B cell (primary cell): ENCODE measurements around the gene TUBGCP2. TPM values are rescaled to one million over a fixed set of nuclear protein-coding genes. Genes with fewer than 3 reads are reported as not detected.

ENCODE experiments used
- ATAC-seq: fragments of 200-7000 bp; cut with Tn5 transposase; one replicate; pipeline ENCODE4 v1.10.0; 2021; ENCODE audit warnings: low read depth, mild to moderate bottlenecking, moderate number of reproducible peaks, moderate library complexity
- CTCF ChIA-PET: fragments of 350-600 bp; sonication (Branson Sonifier 250); formaldehyde crosslinking; loops from one replicate; lab custom pipeline; 2021; ENCODE audit warnings: antibody characterized with exemption, inconsistent platforms; lab: Charles Lee
- POLR2A ChIA-PET: fragments of 350-600 bp; sonication (Branson Sonifier 250); formaldehyde crosslinking; loops from one replicate; lab custom pipeline; 2021; ENCODE audit warnings: antibody characterized with exemption; lab: Charles Lee
- DNase-seq: peaks from one replicate; pipeline ENCODE4 v3.0.0; 2013
- H2AFZ ChIP-seq: 2 replicates; pipeline ENCODE4 v1.6.1; 2012; ENCODE audit warnings: mild to moderate bottlenecking, low read depth, low read length; ENCODE audit not compliant: insufficient read depth, poor library complexity, severe bottlenecking
- H3K27ac ChIP-seq, 2 donors: 1 replicate in 1 of 2; 2 replicates in 1 of 2; pipeline ENCODE4 v1.5.1; 2012 to 2013; ENCODE audit warnings: low read length in 2 of 2, mild to moderate bottlenecking in 2 of 2, moderate library complexity in 1 of 2
- H3K27me3 ChIP-seq, 4 experiments: fragments of 200-600 bp in 1 of 4; sonication (generic) in 1 of 4; replicated peaks in 1 of 4; 1 replicate in 2 of 4; 2 replicates in 2 of 4; pipeline versions ENCODE4 v1.6.1 to v1.7.0; 2013 to 2016; ENCODE audit warnings: low read length in 3 of 4, mild to moderate bottlenecking in 2 of 4, mixed read lengths in 1 of 4, moderate library complexity in 1 of 4; ENCODE audit not compliant: insufficient read depth in 4 of 4, control insufficient read depth in 3 of 4; ENCODE audit errors: control extremely low read depth in 1 of 4
- H3K36me3 ChIP-seq, 2 experiments: replicated peaks in 1 of 2; 1 replicate in 1 of 2; 2 replicates in 1 of 2; pipeline versions ENCODE4 v1.6.1 to v1.7.1; 2013; ENCODE audit warnings: low read length in 1 of 2; ENCODE audit not compliant: insufficient read depth in 2 of 2, control insufficient read depth in 1 of 2; ENCODE audit errors: control extremely low read depth in 1 of 2, extremely low read depth in 1 of 2
- H3K4me1 ChIP-seq, 2 donors: fragments of 200-600 bp in 1 of 2; sonication (generic) in 1 of 2; 1 replicate in 1 of 2; 2 replicates in 1 of 2; pipeline versions ENCODE4 v1.5.1 to v1.6.1; 2013 to 2017; ENCODE audit warnings: low read length in 2 of 2; ENCODE audit not compliant: control insufficient read depth in 2 of 2, insufficient read depth in 2 of 2
- H3K4me2 ChIP-seq: replicated peaks from 2 replicates; pipeline ENCODE3; 2012; ENCODE audit warnings: mild to moderate bottlenecking, low read depth, low read length; ENCODE audit not compliant: poor library complexity, severe bottlenecking
- H3K4me3 ChIP-seq, 5 experiments: fragments of 200-600 bp in 1 of 5; sonication (generic) in 1 of 5; 1 replicate in 3 of 5; 2 replicates in 2 of 5; pipeline versions ENCODE4 v1.5.1 to v1.7.0; 2011 to 2016; ENCODE audit warnings: low read length in 4 of 5, mild to moderate bottlenecking in 4 of 5, low read depth in 2 of 5, control low read depth in 1 of 5, moderate library complexity in 1 of 5; ENCODE audit not compliant: insufficient read depth in 1 of 5; ENCODE audit errors: control extremely low read depth in 1 of 5, extremely low read depth in 1 of 5
- H3K79me2 ChIP-seq: fragments of 200-600 bp; sonication (generic); one replicate; pipeline ENCODE4 v1.6.0; 2016; ENCODE audit warnings: low read length; ENCODE audit not compliant: control insufficient read depth, insufficient read depth
- H3K9ac ChIP-seq: fragments of 200-600 bp; sonication (generic); 2 replicates; pipeline ENCODE4 v1.6.1; 2017; ENCODE audit warnings: mild to moderate bottlenecking, low read length, moderate library complexity
- H3K9me3 ChIP-seq, 3 donors: one replicate each; pipeline versions ENCODE4 v1.6.1 to v1.7.1; 2013; ENCODE audit warnings: low read length in 2 of 3; ENCODE audit not compliant: control insufficient read depth in 2 of 3, insufficient read depth in 1 of 3; ENCODE audit errors: control extremely low read depth in 1 of 3
- H4K20me1 ChIP-seq: 2 replicates; pipeline ENCODE4 v1.6.0; 2012; ENCODE audit warnings: mild to moderate bottlenecking, low read length; ENCODE audit not compliant: insufficient read depth, control insufficient read depth, poor library complexity, severe bottlenecking
- H3K27ac Mint-ChIP-seq: one replicate; pipeline ENCODE4 v1.8.0; 2021; ENCODE audit warnings: mixed read lengths
- H3K27me3 Mint-ChIP-seq: one replicate; pipeline ENCODE4 v1.8.0; 2021; ENCODE audit warnings: mixed read lengths
- H3K4me1 Mint-ChIP-seq: one replicate; pipeline ENCODE4 v1.8.0; 2021; ENCODE audit warnings: mixed read lengths
- H3K4me3 Mint-ChIP-seq: one replicate; pipeline ENCODE4 v1.8.0; 2021; ENCODE audit warnings: mixed read lengths
- H3K9me3 Mint-ChIP-seq: one replicate; pipeline ENCODE4 v1.8.0; 2022; ENCODE audit warnings: mixed read lengths; ENCODE audit not compliant: insufficient read depth
- EZH2 ChIP-seq: IDR thresholded peaks from 2 replicates; pipeline ENCODE4 v1.6.1; 2012; ENCODE audit warnings: borderline replicate concordance, low read depth, mild to moderate bottlenecking, moderate library complexity, low read length; ENCODE audit not compliant: insufficient read depth, poor library complexity, severe bottlenecking
- WGBS: methylation state at CpG from one replicate; pipeline ENCODE4 v1.1.5; 2013; ENCODE audit warnings: missing lambda C conversion rate; ENCODE audit not compliant: insufficient coverage; 5-methylcytosine and 5-hydroxymethylcytosine counted together
- intact Hi-C: fragments of 100-400 bp; cut with micrococcal nuclease; formaldehyde crosslinking; loops from one replicate; pipeline ENCODE4 v1.10.0; 2022
- polyA plus RNA-seq: library from polyadenylated mRNA; depleted of rRNA; stranded (reverse); fragments of >200 nt; gene quantifications from 2 replicates; pipeline ENCODE4 v1.2.3, GENCODE V29; 2012
- total RNA-seq, 2 donors: library from RNA; stranded (reverse); fragments of 120-200 nt in 1 of 2; gene quantifications; 1 replicate in 1 of 2; 2 replicates in 1 of 2; pipeline versions ENCODE4 v1.2.3 to v1.2.4, GENCODE V29; 2013 to 2022
- TF ChIP-seq, protein P1 (sequence below): fragments of 200-600 bp; IDR thresholded peaks from one replicate; pipeline ENCODE4 v1.8.0; 2022; ENCODE audit warnings: antibody characterized with exemption, mild to moderate bottlenecking

TUBGCP2 gene
- total and polyA plus RNA-seq, 2 donors (not counting 1 experiment from before 2014, with no cell fraction given) = 50.3 to 90.3 TPM

DNA sequence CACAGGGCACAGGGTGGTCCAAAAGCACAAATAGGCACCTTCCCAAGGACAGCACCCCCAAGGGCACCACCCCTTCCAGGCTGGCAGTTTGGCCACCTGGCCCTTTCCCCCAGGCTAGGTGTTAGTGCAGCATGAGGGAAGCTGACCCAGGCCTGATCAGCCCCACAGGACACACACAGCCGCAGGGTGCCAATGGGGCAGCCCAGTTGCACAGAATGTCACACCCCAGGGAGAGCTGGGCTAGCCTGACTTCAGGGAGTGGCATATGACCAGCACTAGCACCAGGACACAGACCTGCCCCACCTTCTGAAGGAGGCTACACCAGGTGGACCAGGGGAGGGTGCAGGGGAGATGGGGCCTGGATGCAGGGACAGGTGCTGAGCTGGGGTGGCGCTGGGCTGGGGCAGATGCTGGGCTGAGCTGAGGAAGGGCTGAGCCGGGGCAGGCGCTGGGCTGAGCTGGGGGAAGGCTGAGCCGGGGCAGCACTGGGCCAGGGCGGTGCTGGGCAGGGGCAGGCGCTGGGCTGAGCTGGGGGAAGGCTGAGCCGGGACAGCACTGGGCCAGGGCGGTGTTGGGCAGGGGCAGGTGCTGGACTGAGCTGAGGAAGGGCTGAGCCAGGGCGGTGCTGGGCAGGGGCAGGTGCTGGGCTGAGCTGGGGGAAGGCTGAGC, 28.1 kb downstream of the TUBGCP2 start:
- CTCF ChIA-PET = interaction anchor here (1.4 to 3.7 kb wide), 2 partner anchors 27 to 49 kb away, joined by 7 to 21 read pairs; no protein-coding TSS in a partner anchor
- peaks cover 7% of the 10 kb centered on the region for H4K20me1 ChIP-seq
- POLR2A ChIA-PET = interaction anchor here (0.6 to 1.3 kb wide), 3 partner anchors 17 to 20 kb away, joined by 3 read pairs; no protein-coding TSS in a partner anchor
- H2AFZ ChIP-seq = no peak overlapping the region
- H3K79me2 ChIP-seq = peaks cover 8% of the 10 kb centered on the region
- H3K36me3 ChIP-seq = peaks cover 0 to 40% of the 10 kb centered on the region in 2 experiments
- peak overlapping the region; percentile 56 for H3K27ac Mint-ChIP-seq
- 95% methylated on average over 10 of the region's 10 CpGs for WGBS
- H3K9me3 ChIP-seq = no peaks in the 10 kb centered on the region
- TF ChIP-seq, protein P1, sequence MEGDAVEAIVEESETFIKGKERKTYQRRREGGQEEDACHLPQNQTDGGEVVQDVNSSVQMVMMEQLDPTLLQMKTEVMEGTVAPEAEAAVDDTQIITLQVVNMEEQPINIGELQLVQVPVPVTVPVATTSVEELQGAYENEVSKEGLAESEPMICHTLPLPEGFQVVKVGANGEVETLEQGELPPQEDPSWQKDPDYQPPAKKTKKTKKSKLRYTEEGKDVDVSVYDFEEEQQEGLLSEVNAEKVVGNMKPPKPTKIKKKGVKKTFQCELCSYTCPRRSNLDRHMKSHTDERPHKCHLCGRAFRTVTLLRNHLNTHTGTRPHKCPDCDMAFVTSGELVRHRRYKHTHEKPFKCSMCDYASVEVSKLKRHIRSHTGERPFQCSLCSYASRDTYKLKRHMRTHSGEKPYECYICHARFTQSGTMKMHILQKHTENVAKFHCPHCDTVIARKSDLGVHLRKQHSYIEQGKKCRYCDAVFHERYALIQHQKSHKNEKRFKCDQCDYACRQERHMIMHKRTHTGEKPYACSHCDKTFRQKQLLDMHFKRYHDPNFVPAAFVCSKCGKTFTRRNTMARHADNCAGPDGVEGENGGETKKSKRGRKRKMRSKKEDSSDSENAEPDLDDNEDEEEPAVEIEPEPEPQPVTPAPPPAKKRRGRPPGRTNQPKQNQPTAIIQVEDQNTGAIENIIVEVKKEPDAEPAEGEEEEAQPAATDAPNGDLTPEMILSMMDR = no peak
- TF ChIP-seq EZH2 = no peak
- H3K4me3 Mint-ChIP-seq = no peak overlapping the region
- no peak overlapping the region for H3K27ac ChIP-seq
- intact Hi-C loops = no loop called here
- no peak overlapping the region for H3K9ac ChIP-seq
- H3K4me3 ChIP-seq = no peak overlapping the region
- no peak for DNase-seq
- H3K4me2 ChIP-seq = no peak overlapping the region
- H3K4me1 Mint-ChIP-seq = peaks cover 32% of the 10 kb centered on the region
- no peak for ATAC-seq
- H3K27me3 Mint-ChIP-seq = no peaks in the 10 kb centered on the region
- H3K27me3 ChIP-seq = no peaks in the 10 kb centered on the region
- H3K9me3 Mint-ChIP-seq = no peaks in the 10 kb centered on the region
- H3K4me1 ChIP-seq = peaks cover 37 to 47% of the 10 kb centered on the region in 2 donors
